AG08396 (cell line): ENCODE measurements around the gene ELOVL4.

Source experiments
- DNase-seq: peaks from one replicate; pipeline ENCODE4 v3.0.0; 2012; ENCODE audit warnings: low spot score, mixed read lengths

ELOVL4 gene

GRCh38 chr6:79911992-79912391 lies 35.4 kb downstream of the ELOVL4 start:
- DNase-seq = no peak

GRCh38 chr6:79909517-79909916 lies 37.8 kb downstream of the ELOVL4 start:
- DNase-seq = no peak

GRCh38 chr6:79902046-79902445 lies 45.3 kb downstream of the ELOVL4 start:
- DNase-seq = no peak

DNA sequence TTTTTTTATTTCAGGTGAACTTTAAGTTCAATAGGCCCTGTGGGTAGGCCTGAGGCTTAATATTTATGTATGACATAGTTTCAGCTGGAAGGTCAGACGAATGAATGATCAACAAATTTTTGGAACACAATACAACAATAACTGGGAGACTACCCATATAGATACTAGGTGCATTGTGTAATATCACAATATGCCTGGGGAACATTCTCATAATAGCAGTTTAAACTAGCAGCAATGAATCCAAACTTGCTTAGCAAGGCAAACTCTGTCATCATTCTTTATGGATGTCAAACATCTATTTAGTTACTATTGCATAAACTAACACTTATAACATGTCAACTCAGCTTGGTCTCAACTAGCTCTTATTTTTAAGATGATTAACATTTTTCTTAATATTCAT lies 49.3 kb downstream of the ELOVL4 start:
- no peak for DNase-seq

GRCh38 chr6:79896075-79896449 lies 51.3 kb downstream of the ELOVL4 start:
- no peak for DNase-seq

GRCh38 chr6:79895382-79896074 lies 51.8 kb downstream of the ELOVL4 start:
- DNase-seq = no peak

GRCh38 chr6:79894939-79895338 lies 52.4 kb downstream of the ELOVL4 start:
- no peak for DNase-seq

DNA sequence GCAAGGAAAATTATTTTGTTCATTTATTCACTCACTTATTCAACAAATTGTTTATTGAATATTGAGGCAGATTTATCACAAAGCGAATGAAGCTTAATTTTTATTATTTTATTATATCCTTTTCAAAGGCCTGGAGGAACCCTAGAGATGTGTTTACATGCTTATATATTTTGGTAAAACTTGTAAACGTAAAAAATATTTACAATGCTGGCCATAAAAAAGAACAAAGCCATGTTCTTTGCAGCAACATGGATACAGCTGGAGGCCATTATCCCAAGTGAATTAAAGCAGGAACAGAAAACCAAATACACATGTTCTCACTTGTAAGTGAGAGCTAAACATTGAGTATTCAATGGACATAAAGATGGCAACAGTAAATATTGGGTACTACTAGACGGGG lies 58.8 kb downstream of the ELOVL4 start:
- no peak for DNase-seq

GRCh38 chr6:79878142-79878748 lies 69.1 kb downstream of the ELOVL4 start:
- DNase-seq = no peak

DNA sequence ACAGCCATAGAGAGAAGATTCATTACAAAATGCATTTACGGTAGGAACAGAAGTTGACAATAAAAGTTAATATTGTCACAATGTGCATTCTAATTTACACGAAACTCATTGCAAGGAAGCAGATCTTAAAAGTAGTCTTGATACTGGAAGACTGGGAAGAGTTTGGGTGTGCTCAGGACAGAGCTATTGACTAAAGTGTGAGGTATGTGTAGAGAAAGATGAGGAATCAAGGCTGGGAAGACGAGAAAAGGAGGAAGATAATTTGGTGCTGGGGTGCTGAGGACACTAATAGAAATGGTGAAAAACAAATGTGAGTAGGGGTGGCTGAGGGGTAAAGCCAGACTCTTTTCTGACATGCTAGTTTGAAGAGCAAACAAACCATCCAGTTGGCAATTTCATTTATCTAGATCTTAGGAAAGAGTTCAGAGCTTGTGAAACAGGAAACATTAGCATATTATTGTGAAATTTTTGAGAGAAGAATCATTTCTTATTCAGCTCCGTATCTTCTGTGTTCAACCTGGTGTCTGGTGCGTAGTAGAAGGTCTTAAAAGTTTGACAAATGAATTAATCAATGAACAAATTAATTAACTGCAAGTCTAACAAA lies 72.7 kb downstream of the ELOVL4 start:
- DNase-seq = no peak

- peak; percentile 16 for DNase-seq
Measured at GRCh38 chr6:79872986-79873385, 74.4 kb downstream of the ELOVL4 start.

DNA sequence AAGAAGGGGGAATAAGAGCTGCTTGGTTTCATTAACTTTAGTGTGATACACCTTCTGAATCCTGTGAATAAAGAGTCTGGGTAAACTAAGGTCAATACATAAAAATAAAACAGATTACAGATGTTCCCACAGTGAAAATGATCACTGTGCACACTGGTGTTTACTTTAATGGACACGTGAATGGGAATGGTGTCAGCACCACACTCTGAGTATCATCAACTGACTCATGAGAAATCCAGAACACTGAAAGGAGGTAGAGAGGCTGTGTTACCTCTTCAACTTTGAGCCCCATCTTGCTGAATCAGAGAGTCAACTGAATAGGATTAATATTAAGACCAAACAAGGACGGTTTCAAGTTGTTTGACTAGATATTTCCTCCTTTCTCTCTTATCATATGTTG lies 75.0 kb downstream of the ELOVL4 start:
- no peak for DNase-seq

- peak; percentile 89 for DNase-seq
Measured at GRCh38 chr6:79869600-79870084, 77.7 kb downstream of the ELOVL4 start.

DNA sequence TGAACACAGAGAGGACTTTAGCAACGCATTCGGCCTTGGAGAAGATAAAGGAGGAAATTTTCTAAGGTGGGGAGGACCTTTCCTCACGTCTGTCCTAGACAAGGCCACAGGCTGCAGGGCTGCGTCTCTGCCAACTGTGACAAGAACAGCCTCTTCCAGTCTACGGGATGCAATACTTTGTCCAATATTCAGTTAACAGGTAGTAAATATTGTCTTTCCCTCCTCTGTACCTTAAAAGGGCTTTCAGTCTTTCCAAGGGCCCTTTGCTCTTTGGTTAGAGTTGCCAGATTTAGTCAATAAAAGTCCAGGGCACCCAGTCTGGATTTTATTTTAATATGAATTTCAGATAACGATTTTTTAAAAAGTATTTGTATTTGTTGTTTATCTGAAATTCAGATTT lies 78.2 kb downstream of the ELOVL4 start:
- no peak for DNase-seq

DNA sequence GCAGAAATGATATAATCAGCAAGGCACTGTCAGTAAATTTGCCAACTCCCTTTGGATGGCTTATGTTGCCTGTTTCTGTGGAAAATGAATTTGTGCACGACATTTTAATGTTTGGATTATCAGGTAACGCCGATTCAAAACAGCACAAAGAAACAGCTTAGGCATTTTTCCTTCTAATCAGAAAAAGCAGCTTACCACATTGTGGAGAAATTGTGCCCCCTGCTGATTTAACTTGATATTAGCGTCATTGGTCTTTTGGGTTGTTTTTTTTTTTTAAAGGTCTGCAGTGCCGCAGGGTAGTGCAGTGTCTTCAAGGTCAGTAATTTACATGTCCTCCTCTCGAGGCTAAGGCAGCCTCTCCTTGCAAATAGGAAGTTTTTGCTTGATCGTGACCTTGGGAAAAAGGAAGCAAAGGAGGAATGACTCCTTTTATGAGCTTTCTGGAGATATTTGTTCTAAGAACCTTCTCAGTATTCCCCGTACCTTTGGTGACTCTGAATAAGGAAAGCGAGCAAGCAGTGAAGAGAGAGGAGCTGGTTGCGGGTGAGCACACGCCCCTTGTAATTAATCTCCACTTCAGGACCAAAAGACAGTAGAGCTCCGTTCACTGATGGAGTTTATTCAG lies 79.1 kb downstream of the ELOVL4 start:
- DNase-seq = peak; percentile 58
